A673 (cell line): ENCODE measurements around the gene SLC2A8. TPM values are rescaled to one million over a fixed set of nuclear protein-coding genes. Genes with fewer than 3 reads are reported as not detected.

Experiments
- BruUV-seq: library from RNA; stranded (reverse); fragments of 400-500 nt; replicated peaks from 2 replicates; lab custom pipeline; 2021; lab: Mats Ljungman, UMichigan
- CTCF ChIA-PET: fragments of 300-600 bp; sonication (Branson Sonifier 250); formaldehyde crosslinking; loops from one replicate; lab custom pipeline; 2022; ENCODE audit warnings: antibody characterized with exemption; lab: Charles Lee
- POLR2A ChIA-PET: fragments of 300-600 bp; sonication (Branson Sonifier 250); formaldehyde crosslinking; loops from one replicate; lab custom pipeline; 2022; ENCODE audit warnings: antibody characterized with exemption; ENCODE audit not compliant: low non-redundant PET; lab: Charles Lee
- DNase-seq: peaks from one replicate; pipeline ENCODE4 v3.0.0-alpha.2; 2015; ENCODE audit warnings: low spot score
- H3K27ac ChIP-seq: fragments of 200-600 bp; sonication (generic); 2 replicates; pipeline ENCODE4 v1.5.1; 2016; ENCODE audit warnings: mixed run types, low read depth, mild to moderate bottlenecking, mixed read lengths, antibody characterized with exemption, low read length; ENCODE audit not compliant: poor library complexity, severe bottlenecking
- H3K27me3 ChIP-seq: fragments of 200-600 bp; sonication (generic); replicated peaks from 2 replicates; pipeline ENCODE4 v1.6.1; 2017; ENCODE audit warnings: mixed run types, low read depth, mild to moderate bottlenecking, mixed read lengths, antibody characterized with exemption, low read length; ENCODE audit not compliant: insufficient read depth, poor library complexity
- H3K36me3 ChIP-seq: fragments of 200-600 bp; sonication (generic); 2 replicates; pipeline ENCODE4 v1.6.1; 2016; ENCODE audit warnings: mixed run types, mild to moderate bottlenecking, mixed read lengths, antibody characterized with exemption, low read length; ENCODE audit not compliant: insufficient read depth, poor library complexity, severe bottlenecking
- H3K4me1 ChIP-seq: fragments of 200-600 bp; sonication (generic); 2 replicates; pipeline ENCODE4 v1.6.1; 2017; ENCODE audit warnings: mixed run types, mild to moderate bottlenecking, mixed read lengths, antibody characterized with exemption, low read length; ENCODE audit not compliant: insufficient read depth, poor library complexity, severe bottlenecking
- H3K4me3 ChIP-seq: fragments of 200-600 bp; sonication (generic); 2 replicates; pipeline ENCODE4 v1.5.1; 2016; ENCODE audit warnings: low read depth, mixed run types, mild to moderate bottlenecking, mixed read lengths, low read length; ENCODE audit not compliant: poor library complexity, severe bottlenecking
- H3K9me3 ChIP-seq: fragments of 200-600 bp; sonication (generic); 2 replicates; pipeline ENCODE4 v1.6.1; 2016; ENCODE audit warnings: mixed run types, low read depth, mild to moderate bottlenecking, mixed read lengths, antibody characterized with exemption, low read length; ENCODE audit not compliant: poor library complexity, severe bottlenecking
- CTCF ChIP-seq: fragments of 300-800, 200-600 bp; sonication (generic); conservative IDR thresholded peaks from 2 replicates; pipeline ENCODE4 v1.5.1; 2017; ENCODE audit warnings: low read depth, mild to moderate bottlenecking, antibody characterized with exemption, low read length, moderate library complexity, mixed read lengths
- EZH2 ChIP-seq: fragments of 200-600 bp; sonication (generic); IDR thresholded peaks from 2 replicates; pipeline ENCODE4 v1.6.1; 2017; ENCODE audit warnings: borderline replicate concordance, low read depth, mild to moderate bottlenecking, mixed read lengths, antibody characterized with exemption, low read length; ENCODE audit not compliant: poor library complexity, severe bottlenecking
- intact Hi-C: fragments of 100-400 bp; cut with micrococcal nuclease; formaldehyde crosslinking; loops from one replicate; pipeline ENCODE4 v1.10.0; 2022; ENCODE audit not compliant: unreplicated experiment
- total RNA-seq: library from RNA; stranded (reverse); gene quantifications from 2 replicates; pipeline ENCODE4 v1.2.3, GENCODE V29; 2021

The SLC2A8 gene
- total RNA-seq, 1 experiment from 2014 or later: 12.7 TPM

GRCh38 chr9:127405344-127406125 lies 8.6 kb downstream of the SLC2A8 start:
- no peak for DNase-seq
- no peaks in the 10 kb centered on the region for H3K9me3 ChIP-seq
- no peak overlapping the region for H3K27ac ChIP-seq
- no peaks in the 10 kb centered on the region for H3K36me3 ChIP-seq
- no peak overlapping the region for H3K4me3 ChIP-seq
- BruUV-seq: no TSS peak
- intact Hi-C loops: no loop called here
- ChIA-PET CTCF (no interaction called here), POLR2A (no interaction called here)
- H3K27me3 ChIP-seq: no peaks in the 10 kb centered on the region
- TF ChIP-seq EZH2 (no peak), CTCF (no peak)
- no peaks in the 10 kb centered on the region for H3K4me1 ChIP-seq

- no peak for TF ChIP-seq EZH2
- TF ChIP-seq CTCF: no peak
- Histone ChIP-seq H3K4me3 (no peak overlapping the region), H3K27me3 (no peaks in the 10 kb centered on the region), H3K36me3 (no peaks in the 10 kb centered on the region), H3K9me3 (no peaks in the 10 kb centered on the region), H3K27ac (no peak overlapping the region), H3K4me1 (no peaks in the 10 kb centered on the region)
- intact Hi-C loops: no loop called here
- ChIA-PET POLR2A (no interaction called here), CTCF (no interaction called here)
- no peak for DNase-seq
- BruUV-seq: no TSS peak
Measured at GRCh38 chr9:127406799-127407491, 10.0 kb downstream of the SLC2A8 start.

- CTCF ChIA-PET: no interaction called here
- no TSS peak for BruUV-seq
- Histone ChIP-seq H3K27me3 (no peaks in the 10 kb centered on the region), H3K4me3 (no peak overlapping the region), H3K9me3 (no peaks in the 10 kb centered on the region), H3K4me1 (no peaks in the 10 kb centered on the region), H3K36me3 (no peaks in the 10 kb centered on the region), H3K27ac (no peak overlapping the region)
- TF ChIP-seq CTCF: no peak
- TF ChIP-seq EZH2: no peak
- no peak for DNase-seq
- POLR2A ChIA-PET: no interaction called here
- intact Hi-C loops: no loop called here
Measured at GRCh38 chr9:127407492-127407843, 10.5 kb downstream of the SLC2A8 start.
